ENCODE measurements around the gene IFNGR2.

IFNGR2 gene

GRCh38 chr21:33393348-33393747 lies 9.9 kb upstream of the IFNGR2 start:
- Mint-ChIP-seq H3K4me1 (peaks cover 5% of the 10 kb centered on the region), H3K36me3 (ENCODE audit: low read depth) (no peaks in the 10 kb centered on the region), H3K27ac (no peak overlapping the region), H3K27me3 (ENCODE audit: low read depth) (peaks cover 10% of the 10 kb centered on the region), H3K4me3 (no peak overlapping the region), H3K9me3 (no peaks in the 10 kb centered on the region)
- TF ChIP-seq CTCF (IDR thresholded peaks at IDR 0.05; ENCODE audit: unreplicated experiment in 3 of 3), result no peak

- TF ChIP-seq CTCF (IDR thresholded peaks at IDR 0.05; ENCODE audit: unreplicated experiment in 3 of 3), result no peak
- peaks cover 5% of the 10 kb centered on the region for H3K4me1 Mint-ChIP-seq
- H3K4me3 Mint-ChIP-seq, result no peak overlapping the region
- no peak overlapping the region for H3K27ac Mint-ChIP-seq
- peaks cover 17% of the 10 kb centered on the region for H3K27me3 Mint-ChIP-seq (ENCODE audit: low read depth)
- H3K36me3 Mint-ChIP-seq (ENCODE audit: low read depth), result no peaks in the 10 kb centered on the region
- H3K9me3 Mint-ChIP-seq, result no peaks in the 10 kb centered on the region
These were observed 9.0 kb upstream of the IFNGR2 start for GRCh38 chr21:33394260-33394659.

GRCh38 chr21:33395891-33396331 lies 7.3 kb upstream of the IFNGR2 start:
- Mint-ChIP-seq H3K27me3 (ENCODE audit: low read depth) (peaks cover 12% of the 10 kb centered on the region), H3K36me3 (ENCODE audit: low read depth) (no peaks in the 10 kb centered on the region), H3K4me1 (peaks cover 8% of the 10 kb centered on the region), H3K4me3 (no peak overlapping the region), H3K27ac (peak overlapping the region in 1 of 3 experiments; percentile 38), H3K9me3 (no peaks in the 10 kb centered on the region)
- no peak for TF ChIP-seq CTCF (IDR thresholded peaks at IDR 0.05; ENCODE audit: unreplicated experiment in 3 of 3)

- H3K4me1 Mint-ChIP-seq, result peaks cover 10% of the 10 kb centered on the region
- TF ChIP-seq CTCF (IDR thresholded peaks at IDR 0.05; ENCODE audit: unreplicated experiment in 3 of 3), result no peak
- H3K36me3 Mint-ChIP-seq (ENCODE audit: low read depth), result no peaks in the 10 kb centered on the region
- H3K27me3 Mint-ChIP-seq (ENCODE audit: low read depth), result peaks cover 12% of the 10 kb centered on the region
- H3K27ac Mint-ChIP-seq, result peak overlapping the region in 1 of 3 experiments; percentile 53
- no peaks in the 10 kb centered on the region for H3K9me3 Mint-ChIP-seq
- no peak overlapping the region for H3K4me3 Mint-ChIP-seq
These were observed 6.8 kb upstream of the IFNGR2 start for GRCh38 chr21:33396436-33396835.

GRCh38 chr21:33396951-33397350 lies 6.3 kb upstream of the IFNGR2 start:
- Mint-ChIP-seq H3K9me3 (no peaks in the 10 kb centered on the region), H3K4me3 (no peak overlapping the region)

More at GRCh38 chr21:33396951-33397350, 6.3 kb upstream of the IFNGR2 start:
- Mint-ChIP-seq H3K27ac (peak overlapping the region; percentile 53 to 77 (median 76)), H3K4me1 (peaks cover 10% of the 10 kb centered on the region), H3K27me3 (ENCODE audit: low read depth) (peaks cover 12% of the 10 kb centered on the region), H3K36me3 (ENCODE audit: low read depth) (no peaks in the 10 kb centered on the region)
- no peak for TF ChIP-seq CTCF (IDR thresholded peaks at IDR 0.05; ENCODE audit: unreplicated experiment in 3 of 3)

All from nephron (organoid).